HepG2 (cell line): ENCODE data around the gene RAC3. TPM values are rescaled to one million over a fixed set of nuclear protein-coding genes. Genes with fewer than 3 reads are reported as not detected.

Source experiments
- BCL6 ChIP-seq: IDR thresholded peaks from 2 replicates; pipeline ENCODE4 v1.6.1; 2016; ENCODE audit warnings: missing genetic modification reagents, missing compliant biosample characterization
- HOXA3 ChIP-seq: sonication (generic); formaldehyde crosslinking; IDR thresholded peaks from 2 replicates; pipeline ENCODE4 v1.5.0; 2020; ENCODE audit warnings: missing genetic modification reagents
- ZNF713 ChIP-seq: sonication (generic); formaldehyde crosslinking; IDR thresholded peaks from 2 replicates; pipeline ENCODE4 v1.4.0; 2020; ENCODE audit warnings: mild to moderate bottlenecking, missing genetic modification reagents
- polyA plus RNA-seq, 8 experiments: library from polyadenylated mRNA; depleted of rRNA in 3 of 8; stranded (reverse) in 7 of 8; unstranded in 1 of 8; fragments of >200 nt; fragmentation: Illumina TruSeq in 4 of 8; extraction: Trizol in 4 of 8; gene quantifications; 2 replicates each; pipeline versions ENCODE4 v1.2.1 to v1.2.3, GENCODE V29; 2011 to 2016; ENCODE audit warnings: low read depth in 4 of 8, missing spikeins in 1 of 8, mixed read lengths in 1 of 8; ENCODE audit not compliant: insufficient read depth in 1 of 8
- total RNA-seq, 5 experiments: library from RNA; depleted of rRNA; stranded (reverse); fragments of >200 nt; fragmentation: Illumina TruSeq; extraction: Trizol; gene quantifications; 2 replicates each; pipeline ENCODE4 v1.2.3, GENCODE V29; 2016; ENCODE audit warnings: low read depth in 1 of 5
- TF ChIP-seq, protein P1 (sequence below): sonication (generic); formaldehyde crosslinking; IDR thresholded peaks from 2 replicates; pipeline ENCODE4 v1.4.0; 2020; ENCODE audit warnings: missing genetic modification reagents, borderline replicate concordance
- TF ChIP-seq, protein P2 (sequence below): IDR thresholded peaks from 2 replicates; pipeline ENCODE4 v1.6.1; 2016; ENCODE audit warnings: low read depth, borderline replicate concordance
- TF ChIP-seq, protein P3 (sequence below): sonication (generic); formaldehyde crosslinking; IDR thresholded peaks from 2 replicates; pipeline ENCODE4 v1.4.0; 2020; ENCODE audit warnings: mild to moderate bottlenecking, missing genetic modification reagents, borderline replicate concordance
- TF ChIP-seq, protein P4 (sequence below): IDR thresholded peaks from 2 replicates; pipeline ENCODE4 v1.6.1; 2016; ENCODE audit warnings: low read depth, missing genetic modification reagents, missing compliant biosample characterization
- TF ChIP-seq, protein P5 (sequence below): sonication (generic); formaldehyde crosslinking; IDR thresholded peaks from 2 replicates; pipeline ENCODE4 v1.4.0; 2020; ENCODE audit warnings: mild to moderate bottlenecking, missing genetic modification reagents
- TF ChIP-seq, protein P6 (sequence below): sonication (generic); formaldehyde crosslinking; IDR thresholded peaks from 2 replicates; pipeline ENCODE4 v1.4.0; 2020; ENCODE audit warnings: mild to moderate bottlenecking, missing genetic modification reagents, borderline replicate concordance

RAC3 gene
- total and polyA plus RNA-seq, 2 of the 13 experiments (the other 11 are each of a cell fraction or from before 2014, with no cell fraction given) = 10.5 to 21.3 TPM

DNA sequence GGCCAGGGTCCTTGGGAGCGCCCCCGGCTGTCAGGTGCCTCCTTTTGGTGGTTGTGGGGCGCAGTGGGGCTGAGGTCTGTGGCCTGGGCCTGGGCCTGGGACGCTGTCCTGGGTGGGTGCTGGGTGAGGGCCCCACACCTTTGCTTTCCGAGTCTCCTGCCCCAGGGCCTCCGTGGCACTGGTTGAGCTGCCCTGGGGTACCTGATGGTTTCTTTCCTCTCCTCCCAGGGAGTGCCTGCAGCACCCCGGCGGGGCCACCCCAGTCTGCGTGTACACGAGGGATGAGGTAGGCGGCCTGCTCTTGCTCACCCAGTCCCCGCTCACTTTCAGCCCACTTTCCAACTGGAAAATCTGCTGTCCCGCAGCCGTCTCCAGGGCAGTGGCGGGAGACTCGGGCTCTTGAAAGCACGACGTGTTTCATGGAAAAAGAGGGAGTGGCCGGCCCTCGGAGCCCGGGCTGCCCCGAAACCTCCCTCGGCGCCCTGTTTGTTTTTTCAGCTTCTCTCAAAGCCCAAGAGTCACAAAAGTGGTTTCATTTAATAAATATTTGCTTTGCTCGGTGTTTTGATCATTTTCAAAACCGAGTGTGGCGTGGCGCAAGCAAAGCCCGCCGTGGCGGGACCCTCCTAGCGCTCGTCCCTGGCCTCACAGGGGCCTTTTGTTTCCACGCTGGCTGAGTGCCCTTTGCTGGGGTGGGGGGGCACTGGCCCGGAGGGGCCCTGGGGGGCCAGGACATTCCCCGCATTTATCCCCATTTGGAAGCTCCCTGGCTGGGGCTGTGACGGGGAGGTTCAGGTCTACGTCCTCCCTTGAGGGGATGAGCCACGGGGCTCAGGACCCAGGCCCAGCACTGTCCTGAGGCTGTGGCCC, 36.6 kb upstream of the RAC3 start (continued):
- peak; percentile 77; the same call in 1 of the 2 replicates for TF ChIP-seq BCL6 (CRISPR knock-in tag)
- TF ChIP-seq, protein P1, sequence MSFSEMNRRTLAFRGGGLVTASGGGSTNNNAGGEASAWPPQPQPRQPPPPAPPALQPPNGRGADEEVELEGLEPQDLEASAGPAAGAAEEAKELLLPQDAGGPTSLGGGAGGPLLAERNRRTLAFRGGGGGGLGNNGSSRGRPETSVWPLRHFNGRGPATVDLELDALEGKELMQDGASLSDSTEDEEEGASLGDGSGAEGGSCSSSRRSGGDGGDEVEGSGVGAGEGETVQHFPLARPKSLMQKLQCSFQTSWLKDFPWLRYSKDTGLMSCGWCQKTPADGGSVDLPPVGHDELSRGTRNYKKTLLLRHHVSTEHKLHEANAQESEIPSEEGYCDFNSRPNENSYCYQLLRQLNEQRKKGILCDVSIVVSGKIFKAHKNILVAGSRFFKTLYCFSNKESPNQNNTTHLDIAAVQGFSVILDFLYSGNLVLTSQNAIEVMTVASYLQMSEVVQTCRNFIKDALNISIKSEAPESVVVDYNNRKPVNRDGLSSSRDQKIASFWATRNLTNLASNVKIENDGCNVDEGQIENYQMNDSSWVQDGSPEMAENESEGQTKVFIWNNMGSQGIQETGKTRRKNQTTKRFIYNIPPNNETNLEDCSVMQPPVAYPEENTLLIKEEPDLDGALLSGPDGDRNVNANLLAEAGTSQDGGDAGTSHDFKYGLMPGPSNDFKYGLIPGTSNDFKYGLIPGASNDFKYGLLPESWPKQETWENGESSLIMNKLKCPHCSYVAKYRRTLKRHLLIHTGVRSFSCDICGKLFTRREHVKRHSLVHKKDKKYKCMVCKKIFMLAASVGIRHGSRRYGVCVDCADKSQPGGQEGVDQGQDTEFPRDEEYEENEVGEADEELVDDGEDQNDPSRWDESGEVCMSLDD = peak; percentile 65; the same call in 1 of the 2 replicates
- TF ChIP-seq HOXA3 (CRISPR knock-in tag) = peak; percentile 62
- TF ChIP-seq, protein P2, sequence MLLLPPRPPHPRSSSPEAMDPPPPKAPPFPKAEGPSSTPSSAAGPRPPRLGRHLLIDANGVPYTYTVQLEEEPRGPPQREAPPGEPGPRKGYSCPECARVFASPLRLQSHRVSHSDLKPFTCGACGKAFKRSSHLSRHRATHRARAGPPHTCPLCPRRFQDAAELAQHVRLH (CRISPR knock-in tag) = no peak; the same call in 1 of the 2 replicates
- no peak for TF ChIP-seq ZNF713 (CRISPR knock-in tag)
- TF ChIP-seq, protein P3, sequence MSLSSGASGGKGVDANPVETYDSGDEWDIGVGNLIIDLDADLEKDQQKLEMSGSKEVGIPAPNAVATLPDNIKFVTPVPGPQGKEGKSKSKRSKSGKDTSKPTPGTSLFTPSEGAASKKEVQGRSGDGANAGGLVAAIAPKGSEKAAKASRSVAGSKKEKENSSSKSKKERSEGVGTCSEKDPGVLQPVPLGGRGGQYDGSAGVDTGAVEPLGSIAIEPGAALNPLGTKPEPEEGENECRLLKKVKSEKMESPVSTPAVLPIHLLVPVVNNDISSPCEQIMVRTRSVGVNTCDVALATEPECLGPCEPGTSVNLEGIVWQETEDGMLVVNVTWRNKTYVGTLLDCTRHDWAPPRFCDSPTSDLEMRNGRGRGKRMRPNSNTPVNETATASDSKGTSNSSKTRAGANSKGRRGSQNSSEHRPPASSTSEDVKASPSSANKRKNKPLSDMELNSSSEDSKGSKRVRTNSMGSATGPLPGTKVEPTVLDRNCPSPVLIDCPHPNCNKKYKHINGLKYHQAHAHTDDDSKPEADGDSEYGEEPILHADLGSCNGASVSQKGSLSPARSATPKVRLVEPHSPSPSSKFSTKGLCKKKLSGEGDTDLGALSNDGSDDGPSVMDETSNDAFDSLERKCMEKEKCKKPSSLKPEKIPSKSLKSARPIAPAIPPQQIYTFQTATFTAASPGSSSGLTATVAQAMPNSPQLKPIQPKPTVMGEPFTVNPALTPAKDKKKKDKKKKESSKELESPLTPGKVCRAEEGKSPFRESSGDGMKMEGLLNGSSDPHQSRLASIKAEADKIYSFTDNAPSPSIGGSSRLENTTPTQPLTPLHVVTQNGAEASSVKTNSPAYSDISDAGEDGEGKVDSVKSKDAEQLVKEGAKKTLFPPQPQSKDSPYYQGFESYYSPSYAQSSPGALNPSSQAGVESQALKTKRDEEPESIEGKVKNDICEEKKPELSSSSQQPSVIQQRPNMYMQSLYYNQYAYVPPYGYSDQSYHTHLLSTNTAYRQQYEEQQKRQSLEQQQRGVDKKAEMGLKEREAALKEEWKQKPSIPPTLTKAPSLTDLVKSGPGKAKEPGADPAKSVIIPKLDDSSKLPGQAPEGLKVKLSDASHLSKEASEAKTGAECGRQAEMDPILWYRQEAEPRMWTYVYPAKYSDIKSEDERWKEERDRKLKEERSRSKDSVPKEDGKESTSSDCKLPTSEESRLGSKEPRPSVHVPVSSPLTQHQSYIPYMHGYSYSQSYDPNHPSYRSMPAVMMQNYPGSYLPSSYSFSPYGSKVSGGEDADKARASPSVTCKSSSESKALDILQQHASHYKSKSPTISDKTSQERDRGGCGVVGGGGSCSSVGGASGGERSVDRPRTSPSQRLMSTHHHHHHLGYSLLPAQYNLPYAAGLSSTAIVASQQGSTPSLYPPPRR (CRISPR knock-in tag) = peak; percentile 34; the same call in 1 of the 2 replicates
- TF ChIP-seq, protein P4, sequence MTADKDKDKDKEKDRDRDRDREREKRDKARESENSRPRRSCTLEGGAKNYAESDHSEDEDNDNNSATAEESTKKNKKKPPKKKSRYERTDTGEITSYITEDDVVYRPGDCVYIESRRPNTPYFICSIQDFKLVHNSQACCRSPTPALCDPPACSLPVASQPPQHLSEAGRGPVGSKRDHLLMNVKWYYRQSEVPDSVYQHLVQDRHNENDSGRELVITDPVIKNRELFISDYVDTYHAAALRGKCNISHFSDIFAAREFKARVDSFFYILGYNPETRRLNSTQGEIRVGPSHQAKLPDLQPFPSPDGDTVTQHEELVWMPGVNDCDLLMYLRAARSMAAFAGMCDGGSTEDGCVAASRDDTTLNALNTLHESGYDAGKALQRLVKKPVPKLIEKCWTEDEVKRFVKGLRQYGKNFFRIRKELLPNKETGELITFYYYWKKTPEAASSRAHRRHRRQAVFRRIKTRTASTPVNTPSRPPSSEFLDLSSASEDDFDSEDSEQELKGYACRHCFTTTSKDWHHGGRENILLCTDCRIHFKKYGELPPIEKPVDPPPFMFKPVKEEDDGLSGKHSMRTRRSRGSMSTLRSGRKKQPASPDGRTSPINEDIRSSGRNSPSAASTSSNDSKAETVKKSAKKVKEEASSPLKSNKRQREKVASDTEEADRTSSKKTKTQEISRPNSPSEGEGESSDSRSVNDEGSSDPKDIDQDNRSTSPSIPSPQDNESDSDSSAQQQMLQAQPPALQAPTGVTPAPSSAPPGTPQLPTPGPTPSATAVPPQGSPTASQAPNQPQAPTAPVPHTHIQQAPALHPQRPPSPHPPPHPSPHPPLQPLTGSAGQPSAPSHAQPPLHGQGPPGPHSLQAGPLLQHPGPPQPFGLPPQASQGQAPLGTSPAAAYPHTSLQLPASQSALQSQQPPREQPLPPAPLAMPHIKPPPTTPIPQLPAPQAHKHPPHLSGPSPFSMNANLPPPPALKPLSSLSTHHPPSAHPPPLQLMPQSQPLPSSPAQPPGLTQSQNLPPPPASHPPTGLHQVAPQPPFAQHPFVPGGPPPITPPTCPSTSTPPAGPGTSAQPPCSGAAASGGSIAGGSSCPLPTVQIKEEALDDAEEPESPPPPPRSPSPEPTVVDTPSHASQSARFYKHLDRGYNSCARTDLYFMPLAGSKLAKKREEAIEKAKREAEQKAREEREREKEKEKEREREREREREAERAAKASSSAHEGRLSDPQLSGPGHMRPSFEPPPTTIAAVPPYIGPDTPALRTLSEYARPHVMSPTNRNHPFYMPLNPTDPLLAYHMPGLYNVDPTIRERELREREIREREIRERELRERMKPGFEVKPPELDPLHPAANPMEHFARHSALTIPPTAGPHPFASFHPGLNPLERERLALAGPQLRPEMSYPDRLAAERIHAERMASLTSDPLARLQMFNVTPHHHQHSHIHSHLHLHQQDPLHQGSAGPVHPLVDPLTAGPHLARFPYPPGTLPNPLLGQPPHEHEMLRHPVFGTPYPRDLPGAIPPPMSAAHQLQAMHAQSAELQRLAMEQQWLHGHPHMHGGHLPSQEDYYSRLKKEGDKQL = no peak
- TF ChIP-seq, protein P5, sequence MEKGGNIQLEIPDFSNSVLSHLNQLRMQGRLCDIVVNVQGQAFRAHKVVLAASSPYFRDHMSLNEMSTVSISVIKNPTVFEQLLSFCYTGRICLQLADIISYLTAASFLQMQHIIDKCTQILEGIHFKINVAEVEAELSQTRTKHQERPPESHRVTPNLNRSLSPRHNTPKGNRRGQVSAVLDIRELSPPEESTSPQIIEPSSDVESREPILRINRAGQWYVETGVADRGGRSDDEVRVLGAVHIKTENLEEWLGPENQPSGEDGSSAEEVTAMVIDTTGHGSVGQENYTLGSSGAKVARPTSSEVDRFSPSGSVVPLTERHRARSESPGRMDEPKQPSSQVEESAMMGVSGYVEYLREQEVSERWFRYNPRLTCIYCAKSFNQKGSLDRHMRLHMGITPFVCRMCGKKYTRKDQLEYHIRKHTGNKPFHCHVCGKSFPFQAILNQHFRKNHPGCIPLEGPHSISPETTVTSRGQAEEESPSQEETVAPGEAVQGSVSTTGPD (CRISPR knock-in tag) = peak; percentile 69; the same call in 1 of the 2 replicates
- TF ChIP-seq, protein P6, sequence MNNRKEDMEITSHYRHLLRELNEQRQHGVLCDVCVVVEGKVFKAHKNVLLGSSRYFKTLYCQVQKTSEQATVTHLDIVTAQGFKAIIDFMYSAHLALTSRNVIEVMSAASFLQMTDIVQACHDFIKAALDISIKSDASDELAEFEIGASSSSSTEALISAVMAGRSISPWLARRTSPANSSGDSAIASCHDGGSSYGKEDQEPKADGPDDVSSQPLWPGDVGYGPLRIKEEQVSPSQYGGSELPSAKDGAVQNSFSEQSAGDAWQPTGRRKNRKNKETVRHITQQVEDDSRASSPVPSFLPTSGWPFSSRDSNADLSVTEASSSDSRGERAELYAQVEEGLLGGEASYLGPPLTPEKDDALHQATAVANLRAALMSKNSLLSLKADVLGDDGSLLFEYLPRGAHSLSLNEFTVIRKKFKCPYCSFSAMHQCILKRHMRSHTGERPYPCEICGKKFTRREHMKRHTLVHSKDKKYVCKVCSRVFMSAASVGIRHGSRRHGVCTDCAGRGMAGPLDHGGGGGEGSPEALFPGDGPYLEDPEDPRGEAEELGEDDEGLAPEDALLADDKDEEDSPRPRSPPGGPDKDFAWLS = no peak
